Calu3 (cell line): ENCODE data around the gene FSTL1. TPM values are rescaled to one million over a fixed set of nuclear protein-coding genes. Genes with fewer than 3 reads are reported as not detected.

Experiments used
- BruUV-seq: library from RNA; stranded (reverse); fragments of 400-500 nt; replicated peaks from 2 replicates; lab custom pipeline; 2021; lab: Mats Ljungman, UMichigan
- CTCF ChIA-PET: fragments of 300-600 bp; sonication (Branson Sonifier 250); formaldehyde crosslinking; loops from one replicate; lab custom pipeline; 2022; ENCODE audit warnings: antibody characterized with exemption; lab: Charles Lee
- DNase-seq: peaks from one replicate; pipeline ENCODE4 v3.0.0; 2022
- H3K27ac Mint-ChIP-seq: one replicate; pipeline ENCODE4 v1.8.0; 2022; ENCODE audit warnings: mixed read lengths; ENCODE audit not compliant: unreplicated experiment
- H3K27me3 Mint-ChIP-seq: one replicate; pipeline ENCODE4 v1.8.0; 2022; ENCODE audit warnings: mixed read lengths; ENCODE audit not compliant: unreplicated experiment
- H3K36me3 Mint-ChIP-seq: one replicate; pipeline ENCODE4 v1.8.0; 2022; ENCODE audit warnings: mild to moderate bottlenecking, moderate library complexity, mixed read lengths; ENCODE audit not compliant: insufficient read depth, unreplicated experiment
- H3K4me1 Mint-ChIP-seq: one replicate; pipeline ENCODE4 v1.8.0; 2022; ENCODE audit warnings: mild to moderate bottlenecking, low read depth, mixed read lengths; ENCODE audit not compliant: unreplicated experiment
- H3K4me3 Mint-ChIP-seq: one replicate; pipeline ENCODE4 v1.8.0; 2022; ENCODE audit warnings: mild to moderate bottlenecking, low read depth, moderate library complexity, mixed read lengths; ENCODE audit not compliant: unreplicated experiment
- H3K9me3 Mint-ChIP-seq: one replicate; pipeline ENCODE4 v1.8.0; 2022; ENCODE audit warnings: low read depth, mixed read lengths; ENCODE audit not compliant: unreplicated experiment
- CTCF ChIP-seq: fragments of 200-600 bp; IDR thresholded peaks from one replicate; pipeline ENCODE4 v1.8.0; 2022; ENCODE audit warnings: antibody characterized with exemption; ENCODE audit not compliant: unreplicated experiment
- intact Hi-C: fragments of 100-400 bp; cut with micrococcal nuclease; formaldehyde crosslinking; loops from one replicate; pipeline ENCODE4 v1.10.0; 2022; ENCODE audit not compliant: unreplicated experiment
- total RNA-seq: library from RNA; stranded (reverse); gene quantifications from 2 replicates; pipeline ENCODE4 v1.2.3, GENCODE V29; 2022

Gene FSTL1
- total RNA-seq, 1 experiment from 2014 or later: 18.5 TPM

GRCh38 chr3:120488296-120488695 lies 37.5 kb upstream of the FSTL1 start:
- Mint-ChIP-seq H3K27me3 (no peaks in the 10 kb centered on the region), H3K4me3 (no peak overlapping the region), H3K4me1 (peaks cover 13% of the 10 kb centered on the region), H3K9me3 (no peaks in the 10 kb centered on the region), H3K27ac (no peak overlapping the region), H3K36me3 (no peaks in the 10 kb centered on the region)
- CTCF ChIA-PET: interaction anchor here (1.2 kb wide), 1 partner anchor 18 kb away, joined by 3 read pairs; no protein-coding TSS in a partner anchor
- BruUV-seq: no TSS peak
- no peak for TF ChIP-seq CTCF
- no peak for DNase-seq
- intact Hi-C loops: no loop called here

- BruUV-seq: no TSS peak
- Mint-ChIP-seq H3K27me3 (no peaks in the 10 kb centered on the region), H3K27ac (no peak overlapping the region), H3K4me3 (no peak overlapping the region), H3K4me1 (peaks cover 8% of the 10 kb centered on the region), H3K36me3 (no peaks in the 10 kb centered on the region), H3K9me3 (no peaks in the 10 kb centered on the region)
- intact Hi-C loops: no loop called here
- no peak for DNase-seq
- TF ChIP-seq CTCF: no peak
- CTCF ChIA-PET: no interaction called here
Observed at GRCh38 chr3:120487191-120487650, 36.4 kb upstream of the FSTL1 start.

- CTCF ChIA-PET: no interaction called here
- Mint-ChIP-seq H3K27me3 (no peaks in the 10 kb centered on the region), H3K4me3 (no peak overlapping the region), H3K9me3 (no peaks in the 10 kb centered on the region), H3K27ac (no peak overlapping the region), H3K4me1 (no peaks in the 10 kb centered on the region), H3K36me3 (no peaks in the 10 kb centered on the region)
- BruUV-seq: no TSS peak
- intact Hi-C loops: no loop called here
- no peak for TF ChIP-seq CTCF
- DNase-seq: no peak
Observed at GRCh38 chr3:120481081-120481480, 30.3 kb upstream of the FSTL1 start.

GRCh38 chr3:120477781-120478180 lies 27.0 kb upstream of the FSTL1 start:
- CTCF ChIA-PET: no interaction called here
- no TSS peak for BruUV-seq
- no peak overlapping the region for H3K4me3 Mint-ChIP-seq
- no peak for TF ChIP-seq CTCF
- no peaks in the 10 kb centered on the region for H3K9me3 Mint-ChIP-seq
- H3K4me1 Mint-ChIP-seq: peaks cover 9% of the 10 kb centered on the region
- DNase-seq: no peak
- intact Hi-C loops: no loop called here
- H3K27me3 Mint-ChIP-seq: no peaks in the 10 kb centered on the region
- H3K36me3 Mint-ChIP-seq: no peaks in the 10 kb centered on the region
- H3K27ac Mint-ChIP-seq: no peak overlapping the region
